HepG2 (cell line): ENCODE measurements around the gene ARHGEF4.
"Not testable (repeated sequence)": the region's sequence is repeated elsewhere in the genome, so short reads cannot be mapped to it uniquely, and the experiment has no call there.

Source experiments
- HDAC2 ChIP-seq: sonication (generic); formaldehyde crosslinking; IDR thresholded peaks from 2 replicates; pipeline ENCODE4 v1.4.0; 2020; ENCODE audit warnings: missing genetic modification reagents
- JUND ChIP-seq: sonication (generic); formaldehyde crosslinking; IDR thresholded peaks from 2 replicates; pipeline ENCODE4 v1.8.0; 2022; ENCODE audit warnings: mild to moderate bottlenecking, missing genetic modification reagents
- PHF8 ChIP-seq: sonication (generic); formaldehyde crosslinking; IDR thresholded peaks from 2 replicates; pipeline ENCODE4 v1.5.0; 2020; ENCODE audit warnings: missing genetic modification reagents
- POLR2A ChIP-seq, 2 experiments: IDR thresholded peaks; 2 replicates each; pipeline ENCODE4 v1.6.1; 2011; ENCODE audit warnings: low read depth in 2 of 2, low read length in 2 of 2, mild to moderate bottlenecking in 1 of 2, moderate library complexity in 1 of 2; ENCODE audit not compliant: insufficient read depth in 1 of 2
- RAD21 ChIP-seq: fragments of 450-650 bp; formaldehyde crosslinking; IDR thresholded peaks from 2 replicates; pipeline ENCODE4 v1.5.0; 2020; ENCODE audit warnings: mild to moderate bottlenecking
- SAFB2 ChIP-seq: sonication (generic); formaldehyde crosslinking; IDR thresholded peaks from 2 replicates; pipeline ENCODE4 v1.5.1; 2020; ENCODE audit warnings: missing genetic modification reagents, low read depth, mild to moderate bottlenecking, borderline replicate concordance
- SIN3A ChIP-seq: IDR thresholded peaks from 2 replicates; pipeline ENCODE4 v1.6.1; 2011; ENCODE audit warnings: low read depth, mild to moderate bottlenecking, control low read depth, low read length, borderline replicate concordance
- SMARCC2 ChIP-seq: fragments of 450-650 bp; IDR thresholded peaks from 2 replicates; pipeline ENCODE4 v1.6.1; 2017; ENCODE audit warnings: antibody characterized with exemption, mild to moderate bottlenecking
- TBX3 ChIP-seq: fragments of 450-650 bp; IDR thresholded peaks from 2 replicates; pipeline ENCODE4 v1.6.1; 2017; ENCODE audit warnings: antibody characterized with exemption, mild to moderate bottlenecking, inconsistent platforms, borderline replicate concordance

DNA sequence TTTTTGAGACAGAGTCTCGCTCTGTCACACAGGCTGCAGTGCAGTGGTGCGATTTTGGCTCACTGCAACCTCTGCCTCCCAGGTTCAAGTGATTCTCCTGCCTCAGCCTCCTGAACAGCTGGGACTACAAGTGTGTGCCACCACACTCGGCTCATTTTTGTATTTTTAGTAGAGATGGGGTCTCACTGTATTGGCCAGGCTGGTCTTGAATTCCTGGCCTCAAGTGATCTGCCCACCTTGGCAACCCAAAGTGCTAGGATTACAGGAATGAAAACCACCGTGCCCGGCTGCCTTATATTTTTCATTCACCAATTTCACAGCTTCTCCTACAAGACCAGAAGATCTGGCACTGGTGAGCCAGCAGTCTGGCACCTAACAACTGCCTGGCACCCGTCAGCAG, 231.5 kb downstream of the ARHGEF4 start:
- not testable (repeated sequence) for TF ChIP-seq JUND; SIN3A; RAD21 (CRISPR knock-in tag); TBX3; POLR2A (IDR thresholded peaks at IDR 0.05; ENCODE audit: insufficient read depth in 1 of 2, low read depth in 2 of 2, low read length in 2 of 2); PHF8 (CRISPR knock-in tag); SAFB2 (CRISPR knock-in tag); SMARCC2; HDAC2 (CRISPR knock-in tag)
